Fibroblast of peridontal ligament (primary cell): ENCODE data around the gene ZKSCAN4.

ENCODE experiments used
- DNase-seq: peaks from one replicate; pipeline ENCODE4 v3.0.0-alpha.2; 2010; ENCODE audit errors: extremely low read depth

Gene ZKSCAN4

GRCh38 chr6:28252009-28252975 is at the start of gene ZKSCAN4:
ZKSCAN4 (minus strand) TSS chr6:28252269; CDS start chr6:28251980, 289 bp downstream.
- peak; percentile 96 for DNase-seq

DNA sequence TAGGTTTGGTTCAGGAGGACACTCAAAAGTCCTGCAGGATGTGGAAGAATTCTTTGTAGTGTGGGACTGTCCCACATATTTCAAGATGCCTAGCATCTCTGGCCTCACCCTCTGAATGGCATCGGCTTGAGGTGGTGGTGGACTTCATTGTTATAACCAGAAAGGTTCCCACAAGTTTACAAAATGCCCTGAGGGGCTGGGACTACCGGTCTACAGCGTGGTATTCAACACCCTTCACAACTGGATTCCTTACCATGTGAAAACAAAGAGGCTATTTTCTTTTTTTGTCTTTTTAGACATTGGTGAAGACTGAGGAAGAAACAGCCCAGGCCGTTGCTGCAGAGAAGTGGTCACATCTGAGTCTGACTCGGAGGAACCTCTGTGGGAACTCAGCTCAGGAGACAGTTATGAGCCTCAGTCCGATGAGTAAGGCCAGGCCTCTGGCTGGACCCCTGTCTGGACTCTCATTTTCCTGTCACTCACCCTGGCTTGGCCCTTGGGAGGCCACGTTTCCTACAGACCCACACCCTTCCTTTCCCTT is 44.5 kb upstream of the ZKSCAN4 start:
- no peak for DNase-seq

GRCh38 chr6:28295326-28295725 is 43.3 kb upstream of the ZKSCAN4 start:
- no peak for DNase-seq

GRCh38 chr6:28291573-28291972 is 39.5 kb upstream of the ZKSCAN4 start:
- DNase-seq, result no peak

- DNase-seq, result peak; percentile 14
These were observed 30.9 kb upstream of the ZKSCAN4 start for GRCh38 chr6:28282926-28283325.

DNA sequence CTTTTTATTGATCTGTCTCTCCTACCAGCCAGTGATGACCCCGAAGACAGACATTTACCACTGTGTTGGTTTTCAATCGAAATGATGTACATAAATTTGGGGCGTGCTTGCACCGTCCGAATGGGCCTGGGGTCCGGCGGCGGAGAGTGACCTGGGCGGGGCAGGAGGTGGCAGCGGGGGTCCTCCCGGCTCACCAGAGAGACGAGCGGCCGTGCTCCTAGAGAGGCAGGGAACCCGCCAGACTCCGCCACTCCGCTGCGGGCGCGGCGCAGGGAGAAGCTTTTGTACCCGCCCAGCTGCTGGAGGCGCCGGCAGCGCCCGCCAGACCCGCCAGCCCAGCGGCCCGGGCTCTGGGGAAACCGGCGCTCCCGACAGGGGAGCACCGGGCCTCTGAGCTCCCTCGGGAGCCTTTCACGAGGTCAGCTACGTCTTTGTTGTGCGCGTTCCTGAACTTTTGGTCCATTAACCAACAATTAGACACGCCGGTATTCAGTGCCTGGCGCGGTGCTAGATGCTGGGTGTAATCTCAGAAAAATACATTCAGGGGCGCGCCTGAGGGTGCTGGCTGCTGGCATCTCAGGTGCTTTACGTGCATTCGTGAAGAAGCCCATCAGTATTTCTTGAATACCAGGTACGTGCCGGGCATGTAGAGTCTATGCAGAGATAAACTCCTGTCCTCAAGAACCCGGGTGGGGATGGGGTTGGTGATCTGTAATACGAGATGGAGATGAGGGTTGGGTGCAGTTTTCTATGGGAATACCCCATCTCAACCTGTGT is 29.4 kb upstream of the ZKSCAN4 start, which contains the start of gene PGBD1:
TSS of gene PGBD1 (plus strand) at position 285 of the 777 bp plus-strand sequence. CDS start 2,242 bp downstream, outside the sequence.
- peak; percentile 68 for DNase-seq

- DNase-seq, result peak; percentile 3
These were observed 28.7 kb upstream of the ZKSCAN4 start for GRCh38 chr6:28280595-28281287.

DNA sequence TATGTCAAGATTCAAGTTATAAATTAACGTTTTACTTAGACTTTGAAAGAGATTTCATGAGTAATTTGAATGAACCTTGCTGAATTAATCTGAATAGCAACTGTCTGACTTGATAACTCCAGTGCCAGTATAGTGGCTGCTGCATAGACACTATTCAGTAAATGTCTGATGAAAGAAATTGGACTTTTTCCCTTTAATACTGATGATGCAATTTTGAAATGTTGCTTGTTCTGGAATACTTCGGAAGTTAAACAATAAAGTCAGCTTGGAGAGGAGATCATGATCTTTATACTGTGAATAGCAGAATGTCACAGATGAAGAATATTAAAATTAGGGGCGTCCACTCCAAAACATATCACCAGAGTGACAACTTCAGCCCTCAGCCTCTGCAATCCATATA is 25.7 kb upstream of the ZKSCAN4 start:
- DNase-seq, result peak; percentile 11

DNA sequence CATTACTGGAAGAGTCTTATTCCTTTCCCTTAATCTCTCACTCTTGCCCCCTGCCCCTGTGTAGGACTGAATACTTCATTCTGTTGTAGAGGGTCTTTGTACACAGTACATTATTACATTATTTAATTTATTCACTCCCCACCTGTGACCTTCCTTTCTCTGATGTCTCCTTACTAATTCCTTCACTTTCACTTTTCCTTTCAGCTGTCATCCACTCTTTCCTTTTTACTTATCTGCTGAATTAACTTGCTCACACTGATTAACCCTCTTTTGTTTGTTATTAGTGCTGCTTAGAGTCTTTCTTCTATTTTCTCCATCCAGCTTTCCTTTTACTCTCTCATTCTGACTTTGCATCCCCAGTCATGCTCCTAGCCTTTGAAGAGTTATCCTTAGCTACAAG is 22.8 kb upstream of the ZKSCAN4 start:
- no peak for DNase-seq

GRCh38 chr6:28269492-28269891 is 17.4 kb upstream of the ZKSCAN4 start:
- peak; percentile 86 for DNase-seq

DNA sequence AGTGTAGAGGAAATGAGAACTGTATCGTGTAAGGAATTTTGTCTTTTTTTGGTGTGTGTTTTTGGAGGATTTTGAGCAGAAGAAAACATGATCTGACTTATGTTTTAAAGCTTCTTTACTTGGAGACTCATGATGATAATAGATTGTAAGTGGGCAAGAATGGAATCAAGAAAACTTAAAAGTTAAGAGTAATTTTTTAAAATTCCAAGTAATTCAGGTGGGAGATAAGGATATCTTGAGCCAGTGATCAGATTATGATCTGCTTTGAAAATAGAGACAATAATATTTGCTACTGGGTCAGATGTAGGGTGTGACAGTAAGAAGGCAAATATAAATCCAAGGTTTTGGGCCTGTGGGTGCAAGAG is 15.6 kb upstream of the ZKSCAN4 start:
- peak; percentile 10 for DNase-seq

GRCh38 chr6:28266962-28267694 is 15.1 kb upstream of the ZKSCAN4 start, which contains the start of gene ZSCAN26:
ZSCAN26 (plus strand) TSS chr6:28267143; CDS start chr6:28271920, 4,777 bp downstream.
- DNase-seq, result peak; percentile 92

GRCh38 chr6:28266563-28266961 is 14.5 kb upstream of the ZKSCAN4 start:
- DNase-seq, result no peak

GRCh38 chr6:28264834-28265401 is 12.8 kb upstream of the ZKSCAN4 start:
- DNase-seq, result no peak

- peak; percentile 28 for DNase-seq
These were observed 11.9 kb upstream of the ZKSCAN4 start for GRCh38 chr6:28263922-28264321.

DNA sequence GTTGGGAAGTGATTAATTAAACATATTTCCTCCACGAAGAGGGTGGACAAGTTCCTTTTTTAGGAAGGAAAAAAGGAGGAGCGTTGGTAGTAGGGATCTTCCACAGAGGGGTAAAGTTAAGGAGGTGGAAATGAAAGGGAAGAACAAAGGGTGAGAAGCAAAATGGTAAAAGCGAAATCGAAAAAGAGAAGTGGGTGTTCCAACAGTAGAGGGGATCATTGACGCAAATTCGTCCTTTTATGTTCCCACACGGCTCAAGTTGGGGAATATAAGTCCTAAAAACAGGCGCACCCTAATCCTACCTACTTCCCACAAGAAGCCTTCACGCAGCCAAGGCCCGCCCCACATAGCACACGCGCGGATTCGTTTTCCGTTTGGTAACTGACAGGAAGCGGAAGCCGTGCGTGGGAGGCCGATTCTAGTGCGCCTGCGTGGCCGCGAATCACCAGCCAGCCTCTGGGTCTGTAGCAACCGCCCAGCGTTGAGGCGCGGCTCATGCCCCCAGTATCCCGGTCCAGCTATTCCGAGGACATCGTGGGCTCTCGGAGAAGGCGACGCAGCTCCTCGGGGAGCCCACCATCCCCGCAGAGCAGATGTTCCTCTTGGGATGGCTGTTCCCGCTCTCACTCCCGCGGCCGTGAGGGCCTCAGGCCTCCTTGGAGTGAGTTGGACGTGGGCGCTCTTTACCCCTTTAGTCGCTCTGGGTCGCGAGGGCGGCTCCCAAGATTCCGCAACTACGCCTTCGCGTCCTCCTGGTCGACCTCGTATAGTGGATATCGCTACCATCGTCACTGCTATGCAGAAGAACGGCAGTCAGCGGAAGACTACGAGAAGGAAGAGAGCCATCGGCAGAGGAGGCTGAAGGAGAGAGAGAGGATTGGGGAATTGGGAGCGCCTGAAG is 7.1 kb upstream of the ZKSCAN4 start, which contains the start of gene NKAPL:
TSS of gene NKAPL (plus strand) at position 421 of the 901 bp plus-strand sequence. CDS start at position 496, 75 bp downstream.
- peak; percentile 72 for DNase-seq

DNA sequence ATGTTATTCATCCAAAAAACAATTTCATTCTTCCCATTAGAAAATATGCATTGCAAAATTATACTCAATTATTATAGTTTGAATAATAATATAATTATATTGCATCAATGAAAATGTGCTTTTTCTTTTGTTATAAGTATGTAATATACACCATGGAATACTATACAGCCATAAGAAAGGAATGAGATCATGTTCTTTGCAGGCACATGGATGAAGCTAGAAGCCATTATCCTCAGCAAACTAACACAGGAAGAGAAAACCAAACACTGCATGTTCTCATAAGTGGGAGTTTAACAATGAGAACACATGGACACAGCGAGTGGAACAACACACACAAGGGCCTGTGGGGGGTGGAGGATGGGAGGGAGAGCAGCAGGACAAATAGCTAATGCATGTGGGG is 5.0 kb upstream of the ZKSCAN4 start:
- no peak for DNase-seq

DNA sequence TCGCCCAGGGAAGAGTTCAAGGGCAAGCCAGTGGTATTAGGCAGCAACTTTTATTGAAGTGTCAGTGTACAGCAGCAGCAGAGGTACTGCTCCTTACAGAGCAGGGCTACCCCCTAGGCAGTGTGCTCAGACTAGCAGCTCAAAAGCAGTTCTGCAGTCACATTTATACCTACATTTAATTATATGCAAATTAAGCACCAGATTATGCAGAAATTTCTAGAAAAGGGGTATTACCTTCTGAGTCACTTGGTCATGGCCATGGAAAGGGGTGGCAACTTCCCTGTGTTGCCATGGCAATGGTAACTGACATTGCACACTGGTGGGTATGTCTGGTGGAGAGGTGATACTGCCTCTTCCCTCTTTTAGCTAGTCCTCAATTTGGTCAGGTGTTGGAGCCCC is 2.1 kb upstream of the ZKSCAN4 start:
- no peak for DNase-seq

- DNase-seq, result no peak
These were observed 434 bp downstream of the ZKSCAN4 start for GRCh38 chr6:28251661-28252008.
